Measurements from ENCODE around the gene VARS1.

VARS1 gene

GRCh38 chr6:31792761-31793171 lies 2.8 kb downstream of the VARS1 start:
- no peak for DNase-seq

GRCh38 chr6:31792090-31792374 lies 3.5 kb downstream of the VARS1 start:
- no peak for DNase-seq

DNA sequence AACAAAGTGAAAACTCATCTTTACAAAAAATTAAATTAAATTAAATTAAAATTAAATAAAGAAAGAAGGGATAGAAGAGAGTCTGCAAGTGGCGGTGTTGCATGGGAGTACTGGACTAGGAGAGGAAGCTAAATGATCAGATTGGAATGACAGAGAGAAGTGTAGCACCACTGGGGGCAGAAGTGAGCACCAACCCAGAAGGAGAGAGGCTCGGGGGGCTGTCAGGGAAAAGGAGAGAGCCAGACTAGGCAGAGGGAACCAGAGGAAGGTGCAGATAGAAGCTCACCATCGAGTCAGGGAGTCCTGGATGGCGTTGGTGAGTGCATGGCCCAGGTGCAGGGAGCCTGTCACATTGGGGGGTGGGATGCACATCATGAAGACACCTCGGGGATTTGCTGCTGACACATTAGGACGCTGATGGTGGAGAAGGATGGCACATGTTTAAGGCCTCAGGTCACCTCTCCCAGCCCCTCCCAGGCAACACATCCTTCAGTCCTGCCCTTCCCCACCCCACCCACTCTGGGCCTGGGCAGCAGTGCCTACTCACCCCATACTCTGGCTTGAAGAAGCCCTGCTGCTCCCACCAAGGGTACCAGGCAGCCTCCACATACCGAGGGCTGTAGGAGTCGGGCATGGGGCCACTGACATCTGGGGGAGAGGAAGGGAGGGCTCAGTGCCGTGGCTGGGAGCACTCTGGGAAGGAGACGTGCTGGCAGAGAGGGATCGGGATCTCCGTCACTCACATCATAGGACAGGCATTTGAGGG lies 4.0 kb downstream of the VARS1 start:
- peak; percentile 58 for DNase-seq

DNA sequence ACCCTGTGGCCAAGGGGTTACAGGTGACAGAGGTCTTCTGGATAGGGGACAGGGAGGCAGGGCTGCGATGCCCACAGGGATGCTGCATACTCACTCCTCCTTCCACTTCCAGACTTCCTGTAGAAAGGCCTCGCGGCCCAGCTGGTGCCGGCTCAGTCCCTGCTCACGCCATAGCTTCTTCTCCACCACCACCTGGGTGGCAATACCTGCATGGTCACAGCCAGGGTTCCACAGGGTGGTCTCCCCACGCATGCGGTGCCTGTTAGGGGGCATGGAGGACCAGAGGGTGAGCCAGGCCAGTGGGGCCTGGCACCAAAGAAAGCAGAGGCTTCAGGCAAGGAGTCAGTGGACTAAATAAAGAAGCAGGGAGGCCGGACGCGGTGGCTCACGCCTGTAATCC lies 10.1 kb downstream of the VARS1 start:
- no peak for DNase-seq

- DNase-seq: no peak
Measured at GRCh38 chr6:31784098-31784925, 11.2 kb downstream of the VARS1 start.

DNA sequence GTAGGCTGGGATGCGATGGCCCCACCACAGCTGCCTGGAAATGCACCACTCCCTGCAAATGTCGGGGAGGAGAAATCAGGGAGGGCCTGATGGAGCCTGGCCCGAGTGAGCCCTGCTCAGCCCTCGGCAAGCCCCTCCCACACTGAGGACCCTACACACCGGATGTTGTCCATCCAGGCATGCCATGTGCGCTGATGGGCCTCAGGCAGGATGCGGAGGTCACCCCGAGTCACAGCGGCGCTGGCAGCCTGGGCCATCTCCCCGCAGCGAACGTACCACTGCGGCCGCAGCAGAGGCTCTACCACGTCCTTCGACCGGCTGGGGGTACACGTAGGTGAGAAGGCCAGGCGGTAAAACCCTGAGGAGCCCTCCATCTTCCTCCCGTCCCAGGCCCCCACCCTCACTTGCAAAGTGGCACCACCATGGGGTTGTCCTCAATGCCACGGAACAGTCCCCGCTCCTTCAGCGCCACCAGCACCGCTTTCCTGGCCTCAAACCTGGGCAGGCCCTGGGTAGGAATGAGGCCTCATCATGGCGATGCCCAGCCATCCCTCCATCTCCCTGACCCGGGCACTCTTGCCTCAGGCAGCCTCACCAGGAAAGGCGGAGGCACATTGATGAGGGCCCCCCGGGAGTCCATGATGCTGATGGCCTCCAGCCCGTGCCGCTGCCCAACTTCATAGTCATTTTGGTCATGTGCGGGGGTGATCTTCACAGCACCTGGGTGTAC lies 13.3 kb downstream of the VARS1 start:
- no peak for DNase-seq

- no peak for DNase-seq
Measured at GRCh38 chr6:31781244-31782125, 14.1 kb downstream of the VARS1 start.

GRCh38 chr6:31780507-31781243 lies 14.9 kb downstream of the VARS1 start:
- DNase-seq: no peak

DNA sequence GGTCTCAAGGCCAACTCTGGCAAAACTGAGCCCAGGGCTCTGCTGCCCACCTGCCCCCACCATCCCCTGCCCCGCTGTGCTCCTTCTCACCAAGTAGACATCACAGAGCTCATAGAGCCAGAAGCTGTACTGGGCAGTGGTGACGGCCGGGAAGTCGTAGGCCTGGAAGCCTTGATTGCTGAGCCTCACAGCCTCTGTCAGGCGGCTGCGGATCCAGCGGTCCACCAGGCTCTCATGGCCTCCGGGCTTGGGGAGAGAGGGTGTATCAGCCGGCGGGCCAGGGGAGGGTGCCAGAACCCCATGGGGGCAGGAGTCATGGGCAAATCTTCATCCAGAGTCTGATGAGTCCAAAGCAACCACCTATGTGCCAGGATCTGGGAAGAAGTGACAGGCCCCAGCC lies 15.6 kb downstream of the VARS1 start:
- no peak for DNase-seq

- no peak for DNase-seq
Measured at GRCh38 chr6:31778999-31779885, 16.3 kb downstream of the VARS1 start.

GRCh38 chr6:31778193-31778592 lies 17.4 kb downstream of the VARS1 start:
- DNase-seq: no peak

GRCh38 chr6:31777667-31778050 lies 17.9 kb downstream of the VARS1 start:
- DNase-seq: no peak

- peak; percentile 67 for DNase-seq
Measured at GRCh38 chr6:31776989-31777666, 18.4 kb downstream of the VARS1 start, which contains the start of gene VWA7. TSS of gene VWA7 (minus strand) at chr6:31777328. CDS start at chr6:31776779, 549 bp downstream.

GRCh38 chr6:31776485-31776988 lies 19.0 kb downstream of the VARS1 start:
- DNase-seq: no peak

- no peak for DNase-seq
Measured at GRCh38 chr6:31775633-31776484, 19.7 kb downstream of the VARS1 start.

DNA sequence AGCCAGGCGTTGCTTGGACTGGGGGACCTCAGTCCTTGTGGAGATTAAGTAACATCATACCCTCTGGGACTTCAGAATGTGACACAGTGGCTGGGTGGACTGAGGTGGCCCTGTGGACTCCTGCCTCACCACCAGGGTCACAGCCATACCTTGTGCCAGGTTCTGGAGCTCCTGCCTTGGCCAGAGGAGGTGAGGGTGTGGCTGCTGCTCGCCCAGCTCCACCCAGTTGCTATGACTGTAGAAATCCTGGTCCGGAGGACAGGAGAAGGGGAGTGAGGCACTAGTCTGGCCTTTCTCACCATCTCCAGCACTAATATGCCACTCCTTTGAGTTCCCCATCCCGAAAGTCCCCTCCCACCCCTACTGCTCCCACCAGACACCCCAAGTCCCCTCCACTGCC lies 20.4 kb downstream of the VARS1 start:
- no peak for DNase-seq

DNA sequence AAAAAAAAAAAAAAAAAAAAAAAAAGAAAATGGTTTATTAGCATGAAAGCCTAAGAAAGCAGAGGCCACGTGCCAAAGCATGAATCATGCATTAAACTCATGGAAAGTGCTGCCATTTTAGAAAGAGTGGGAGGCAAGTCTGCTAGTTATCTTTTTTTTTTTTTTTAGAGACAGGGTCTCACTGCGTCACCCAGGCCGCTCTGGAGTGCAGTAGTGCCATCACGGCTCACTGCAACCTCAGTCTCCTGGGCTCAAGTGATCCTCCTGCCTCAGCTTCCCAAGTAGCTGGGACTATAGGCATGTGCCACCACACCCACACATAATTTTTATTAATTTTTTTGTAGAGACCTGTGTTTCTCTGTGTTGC lies 23.6 kb downstream of the VARS1 start:
- peak; percentile 44 for DNase-seq

DNA sequence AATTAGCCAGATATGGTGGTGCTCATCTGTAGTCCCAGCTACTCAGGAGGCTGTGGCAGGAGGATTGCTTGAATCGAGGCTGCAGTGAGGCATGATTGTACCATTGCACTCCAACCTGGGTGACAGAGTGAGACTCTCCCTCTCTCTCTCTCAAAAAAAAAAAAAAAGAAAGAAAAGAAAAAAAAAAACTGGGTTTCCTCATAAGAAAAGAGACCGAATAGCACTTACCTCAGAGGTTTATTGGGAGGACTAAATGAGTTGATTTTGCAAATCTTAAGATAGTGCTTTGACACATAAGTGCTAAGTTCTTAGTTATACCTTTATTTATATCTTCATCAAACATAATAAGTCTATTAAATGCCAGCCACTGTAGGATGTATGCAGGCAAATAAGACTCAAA lies 24.7 kb downstream of the VARS1 start:
- DNase-seq: no peak
